ENCODE results near the gene STRIT1. TPM values are rescaled to one million over a fixed set of nuclear protein-coding genes. Genes with fewer than 3 reads are reported as not detected.

Gene STRIT1
- total and polyA plus RNA-seq, 2 of the 4 experiments (the other 2 are of a cell fraction) = not detected

- 51% methylated on average over 2 of the region's 8 CpGs; no CpG with 5 or more reads in 1 of the 2 experiments for WGBS, 2 experiments (ENCODE audit: extremely low coverage in 2 of 2, insufficient read length in 1 of 2)
- BruUV-seq (replicated peaks) = no TSS peak
- Histone ChIP-seq H4K20me1 (ENCODE audit: insufficient read depth, low read length) (no peaks in the 10 kb centered on the region), H3K4me3 (ENCODE audit: insufficient read depth, low read depth, low read length) (no peak overlapping the region), H3K4me1 (ENCODE audit: control insufficient read depth, insufficient read depth, low read length) (peaks cover 6% of the 10 kb centered on the region), H3K79me1 (ENCODE audit: low read depth in 1 of 2, low read length in 2 of 2) (no peaks in the 10 kb centered on the region), H2AFZ (replicated peaks; ENCODE audit: low read length, poor library complexity) (no peak overlapping the region), H3K9me3 (ENCODE audit: control insufficient read depth, insufficient read depth, low read length) (no peaks in the 10 kb centered on the region), H2BK15ac (ENCODE audit: low read depth, low read length) (0 out of 3 replicates have a peak overlapping the region, but pooled peaks have one; percentile 27), H2AK9ac (replicated peaks; ENCODE audit: low read depth, low read length, poor library complexity) (peak overlapping the region; percentile 28), H3K9ac (ENCODE audit: low read depth, low read length) (no peak overlapping the region), H2BK120ac (ENCODE audit: low read depth, low read length) (peak overlapping the region; percentile 12), H3K27me3 (ENCODE audit: control insufficient read depth, insufficient read depth, low read length) (no peaks in the 10 kb centered on the region), H4K5ac (ENCODE audit: low read depth, low read length) (no peak overlapping the region; the same call in 1 of the 2 replicates), H4K91ac (ENCODE audit: insufficient read depth, low read depth, low read length) (no peak overlapping the region), H3K4ac (ENCODE audit: low read depth, low read length) (peak overlapping the region; percentile 53; the same call in 1 of the 2 replicates), H3K9me1 (ENCODE audit: insufficient read depth, low read length) (peaks cover 5% of the 10 kb centered on the region), H2BK20ac (ENCODE audit: low read depth, low read length) (no peak overlapping the region), H3K4me2 (ENCODE audit: low read depth, low read length) (no peak overlapping the region), H3K36me3 (ENCODE audit: control insufficient read depth, insufficient read depth, low read length) (no peaks in the 10 kb centered on the region), H3K27ac (ENCODE audit: insufficient read depth, low read length) (no peak overlapping the region), H3K23ac (ENCODE audit: low read depth, low read length) (no peak overlapping the region), H3K56ac (ENCODE audit: extremely low read depth, insufficient read depth, low read length) (no peak overlapping the region), H2AK5ac (ENCODE audit: low read depth, low read length) (peak overlapping the region; percentile 43; the same call in 1 of the 2 replicates), H2BK5ac (ENCODE audit: low read depth, low read length, poor library complexity, severe bottlenecking) (peak overlapping the region; percentile 33), H4K8ac (ENCODE audit: low read depth in 2 of 2, low read length in 2 of 2) (peak overlapping the region in 1 of 2 experiments; percentile 48; a peak in 1 of 4 replicates), H3K14ac (replicated peaks; ENCODE audit: low read depth, low read length) (no peak overlapping the region), H3K18ac (ENCODE audit: low read depth, low read length) (peak overlapping the region; percentile 63; the same call in 1 of the 2 replicates)
- ATAC-seq (ENCODE audit: low read depth) = no peak
- dilution Hi-C loops (cut with HindIII; ENCODE audit: low sequenced_read_pairs, unreplicated experiment) = no loop called here
- ChIA-PET CTCF (no interaction called here), POLR2A (ENCODE audit: unreplicated experiment) (no interaction called here)
- in situ Hi-C loops (cut with MboI; ENCODE audit: low sequenced_read_pairs) = no loop called here
- no peak for DNase-seq
- intact Hi-C loops (cut with micrococcal nuclease) = no loop called here
- TF ChIP-seq BHLHE40 (IDR thresholded peaks at IDR 0.05; ENCODE audit: low read depth, low read length) = no peak
- no peak for TF ChIP-seq RAD21 (IDR thresholded peaks at IDR 0.05; ENCODE audit: low read length)
- no peak for TF ChIP-seq NFE2L2 (IDR thresholded peaks at IDR 0.05; ENCODE audit: low read depth, low read length)
- TF ChIP-seq CHD1 (IDR thresholded peaks at IDR 0.05; ENCODE audit: low read depth, low read length) = no peak
- no peak for TF ChIP-seq FOS (IDR thresholded peaks at IDR 0.05; ENCODE audit: low read depth, low read length)
- TF ChIP-seq MAFK (IDR thresholded peaks at IDR 0.05; ENCODE audit: low read depth, low read length) = no peak
- no peak for TF ChIP-seq MXI1 (IDR thresholded peaks at IDR 0.05; ENCODE audit: borderline replicate concordance, low read depth, low read length)
- no peak for TF ChIP-seq RCOR1 (IDR thresholded peaks at IDR 0.05; ENCODE audit: insufficient replicate concordance, low read length)
- no peak for TF ChIP-seq SMC3 (IDR thresholded peaks at IDR 0.05; ENCODE audit: low read depth, low read length)
- no peak for TF ChIP-seq CTCF (conservative IDR thresholded peaks at IDR 0.05; ENCODE audit: low read depth, low read length)
- no peak for TF ChIP-seq USF2 (IDR thresholded peaks at IDR 0.05; ENCODE audit: low read depth, low read length)
- TF ChIP-seq POLR2A (IDR thresholded peaks at IDR 0.05; ENCODE audit: low read depth, low read length) = no peak
- TF ChIP-seq MAZ (IDR thresholded peaks at IDR 0.05; ENCODE audit: borderline replicate concordance, low read depth, low read length) = no peak
- no peak for TF ChIP-seq ELK1 (IDR thresholded peaks at IDR 0.05; ENCODE audit: borderline replicate concordance, low read depth, low read length)
Observed at GRCh38 chr3:155283092-155284056, 10.1 kb downstream of the STRIT1 start.
